OCI-LY1 (cell line): ENCODE results near the gene CNBD2.

Experiments
- CTCF ChIP-seq: fragments of 200-600 bp; sonication (generic), shearing (Covaris generic); IDR thresholded peaks from 2 replicates; pipeline ENCODE4 v1.5.1; 2017; ENCODE audit warnings: mild to moderate bottlenecking, antibody characterized with exemption, low read length, moderate library complexity, mixed read lengths
- EZH2 ChIP-seq: fragments of 200-600 bp; sonication (generic), shearing (Covaris generic); IDR thresholded peaks from 2 replicates; pipeline ENCODE4 v1.8.0; 2017; ENCODE audit warnings: borderline replicate concordance, mixed run types, mild to moderate bottlenecking, antibody characterized with exemption, low read length, moderate library complexity, mixed read lengths

- no peak for TF ChIP-seq CTCF
- TF ChIP-seq EZH2 = no peak
Measured at GRCh38 chr20:35974256-35974655, 5.9 kb downstream of the CNBD2 start.
